GM18526 (cell line): ENCODE data around the gene ZNF174.
A peak's percentile ranks its signal among the peaks of the same experiment; 100 is the strongest.

ENCODE experiments used
- POLR2A ChIP-seq: IDR thresholded peaks from 3 replicates; pipeline ENCODE4 v1.6.1; 2011; ENCODE audit not compliant: insufficient read length; ENCODE audit errors: extremely low read depth

The ZNF174 gene

DNA sequence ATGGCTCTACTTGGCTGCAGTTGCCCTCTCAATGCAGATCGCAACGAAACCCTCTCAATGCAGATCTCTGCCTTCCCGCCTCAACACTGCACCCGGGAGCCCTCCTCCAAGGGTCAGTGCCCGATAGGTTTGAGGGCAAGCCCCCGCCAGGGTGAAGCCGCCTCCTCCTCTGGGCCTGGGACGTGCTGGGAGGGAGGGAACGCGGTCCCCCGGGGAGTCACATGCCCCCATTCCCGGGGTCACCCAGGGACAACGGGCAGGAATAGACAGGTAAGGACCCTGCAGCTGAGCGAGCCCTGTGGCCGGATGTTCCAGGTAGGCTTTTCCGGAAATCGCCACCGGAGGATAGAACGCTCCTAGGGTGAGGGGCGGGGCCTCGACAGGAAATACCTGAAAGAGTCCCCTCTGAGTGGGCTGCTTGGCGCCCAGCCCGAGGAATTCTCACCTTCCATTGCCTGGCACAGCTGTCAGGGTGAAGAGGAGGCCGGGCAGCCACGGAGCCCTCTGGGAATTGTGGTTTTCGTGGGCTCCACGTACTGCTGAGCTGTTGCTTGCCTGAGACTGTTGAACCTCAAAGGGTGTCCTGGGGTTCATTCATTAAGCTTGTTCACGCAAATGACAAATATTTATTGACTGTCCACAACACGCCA, 12.8 kb downstream of the ZNF174 start:
- TF ChIP-seq POLR2A: no peak

GRCh38 chr16:3431779-3432219, 30.8 kb downstream of the ZNF174 start:
- no peak for TF ChIP-seq POLR2A

- TF ChIP-seq POLR2A: no peak
Observed at GRCh38 chr16:3434373-3434772, 33.4 kb downstream of the ZNF174 start.

DNA sequence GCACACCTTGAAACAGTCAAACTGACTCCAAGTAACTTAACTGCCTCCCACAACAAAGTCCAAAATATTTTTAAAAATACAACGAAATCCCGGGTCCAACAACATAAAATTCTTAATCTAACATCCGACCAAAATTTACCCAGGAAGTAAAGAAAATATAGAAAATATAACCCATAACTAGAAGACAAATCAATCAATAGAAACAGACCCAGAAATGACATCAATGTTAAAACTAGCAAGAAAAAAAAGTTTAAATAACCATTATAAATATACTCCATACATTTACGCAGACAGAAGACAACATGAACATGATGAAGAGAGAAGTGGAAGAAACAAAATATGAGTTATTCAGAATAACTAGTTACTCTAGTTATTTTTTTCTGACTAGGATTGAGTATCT, 38.6 kb downstream of the ZNF174 start:
- TF ChIP-seq POLR2A: no peak

- TF ChIP-seq POLR2A: peak; percentile 68
Observed at GRCh38 chr16:3443108-3444031, 42.4 kb downstream of the ZNF174 start, which contains the start of the genes NAA60 and ZNF597. Gene NAA60 (plus strand): TSS chr16:3443680. CDS start chr16:3476228, 32,548 bp downstream. Gene ZNF597 (minus strand): TSS chr16:3443504. CDS start chr16:3443153, 351 bp downstream.

- TF ChIP-seq POLR2A: no peak
Observed at GRCh38 chr16:3444032-3444388, 43.0 kb downstream of the ZNF174 start.

- TF ChIP-seq POLR2A: no peak
Observed at GRCh38 chr16:3454093-3454492, 53.1 kb downstream of the ZNF174 start.

GRCh38 chr16:3454631-3455147, 53.7 kb downstream of the ZNF174 start:
- no peak for TF ChIP-seq POLR2A

DNA sequence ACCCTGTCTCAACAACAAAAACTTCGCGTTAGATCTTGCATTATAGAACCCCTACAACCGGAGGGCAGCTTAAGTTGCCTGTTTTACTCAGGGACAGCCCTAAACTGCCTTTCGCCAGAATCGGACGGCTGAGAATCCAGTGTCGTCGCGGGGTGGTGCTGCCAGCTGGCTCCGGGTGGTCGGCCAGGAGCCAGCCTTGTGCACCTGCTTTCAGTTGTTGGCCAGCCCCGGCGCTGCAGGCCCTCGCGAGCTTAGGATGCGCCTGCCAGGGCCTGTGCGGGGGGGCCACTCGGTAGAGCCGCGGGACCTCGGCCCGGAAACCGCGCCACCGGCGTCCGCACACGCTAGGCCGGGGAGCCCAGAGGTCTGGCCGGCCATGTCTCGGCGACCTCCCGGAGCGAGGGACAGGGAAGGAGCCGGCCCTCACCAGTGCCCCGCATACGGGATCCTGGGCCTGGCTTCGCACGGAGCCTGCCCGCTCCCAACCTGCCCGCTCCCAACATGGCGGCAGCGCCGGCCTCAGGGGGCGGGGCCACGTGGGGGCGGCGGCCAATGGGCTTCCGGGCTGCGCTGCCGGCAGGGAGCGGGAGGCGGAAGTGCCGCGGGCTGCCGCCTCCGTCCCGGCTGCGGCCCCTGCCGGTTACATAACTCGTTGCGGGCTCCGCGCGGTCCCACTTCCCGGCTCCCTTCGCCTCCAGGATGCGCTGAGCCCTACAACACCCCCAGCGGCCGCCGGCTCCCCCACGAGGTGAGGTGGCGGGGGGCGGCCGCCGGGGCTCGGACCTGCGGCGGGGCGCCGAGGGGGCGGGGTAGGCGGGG, 56.6 kb downstream of the ZNF174 start:
- peak; percentile 67 for TF ChIP-seq POLR2A

DNA sequence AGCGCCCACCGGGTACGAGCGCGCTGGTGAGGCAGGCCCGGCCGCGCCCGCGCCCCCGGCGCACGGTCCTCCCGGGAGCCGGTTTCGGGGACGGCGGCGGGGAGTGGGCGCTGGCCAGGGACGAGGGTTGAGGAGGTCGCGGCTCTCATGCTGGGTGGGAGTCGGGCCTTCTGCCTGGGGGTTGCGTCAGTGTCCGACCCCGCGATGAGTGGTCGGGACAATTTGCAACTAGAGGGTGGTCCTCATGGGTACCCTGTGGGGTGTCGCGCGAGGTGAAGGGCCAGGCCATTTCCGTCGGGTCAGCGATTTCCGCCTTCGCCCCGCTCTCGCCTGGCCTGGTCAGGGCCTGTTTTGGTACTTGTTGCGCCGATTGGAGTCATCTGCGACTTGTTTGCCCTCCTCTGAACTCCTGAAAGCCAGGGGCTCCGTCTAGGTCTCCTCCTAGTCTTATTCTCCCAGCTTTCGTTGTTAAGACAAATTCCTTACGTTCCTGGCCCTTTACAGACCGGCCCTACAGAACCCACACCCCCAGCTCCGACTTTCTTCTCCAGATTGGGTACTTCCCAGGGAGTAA, 57.4 kb downstream of the ZNF174 start:
- TF ChIP-seq POLR2A: no peak

DNA sequence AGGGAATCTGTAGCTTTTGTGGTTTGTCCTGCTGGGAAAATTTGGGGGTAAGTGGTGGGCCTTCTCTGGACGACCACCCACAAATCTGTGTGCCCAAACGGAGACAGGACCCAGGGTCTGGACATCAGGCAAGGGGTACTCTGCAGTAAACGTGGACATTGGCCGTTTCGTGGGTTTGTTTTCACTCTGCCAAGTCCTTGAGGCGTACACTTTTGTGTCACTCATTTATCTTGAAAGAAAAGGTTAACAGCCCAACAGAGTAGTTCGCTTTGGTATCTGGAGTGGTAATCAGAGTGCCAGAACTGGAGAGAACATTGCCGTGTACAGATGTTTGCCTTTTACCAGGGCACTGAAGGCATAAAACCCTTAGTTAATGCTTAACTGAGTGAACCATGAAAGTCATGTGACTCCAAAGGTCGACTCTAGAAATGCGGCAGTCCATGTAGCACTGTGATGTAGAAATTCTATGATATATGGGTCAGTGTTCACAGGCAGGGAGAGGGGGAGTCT, 57.9 kb downstream of the ZNF174 start:
- peak; percentile 19 for TF ChIP-seq POLR2A
